D341Med (cell line): ENCODE measurements around the gene TRIP10.
"Not testable (repeated sequence)": the region's sequence is repeated elsewhere in the genome, so short reads cannot be mapped to it uniquely, and the experiment has no call there.

Experiments used
- DNase-seq: peaks from one replicate; pipeline ENCODE4 v3.0.0; 2012; ENCODE audit warnings: low spot score

TRIP10 gene

GRCh38 chr19:6797646-6798045 is 58.2 kb downstream of the TRIP10 start:
- DNase-seq: no peak

GRCh38 chr19:6800160-6800790 is 60.8 kb downstream of the TRIP10 start:
- not testable (repeated sequence) for DNase-seq

- no peak for DNase-seq
These were observed 61.6 kb downstream of the TRIP10 start for GRCh38 chr19:6800991-6801484.
